Esophagus squamous epithelium (tissue), 5 donors: ENCODE measurements around the gene LUC7L. TPM values are rescaled to one million over a fixed set of nuclear protein-coding genes. Genes with fewer than 3 reads are reported as not detected.
"Not testable (repeated sequence)": the region's sequence is repeated elsewhere in the genome, so short reads cannot be mapped to it uniquely, and the experiment has no call there.

Experiments
- DNase-seq: peaks from one replicate; lab custom pipeline; 2025; lab: John Stamatoyannopoulos, UW
- H3K27ac ChIP-seq, 4 donors: fragments of 200-600 bp; sonication (generic); one replicate each; pipeline ENCODE4 v1.5.1; 2016 to 2019; ENCODE audit warnings: mild to moderate bottlenecking in 1 of 4
- H3K27me3 ChIP-seq, 4 donors: fragments of 200-600 bp; sonication (generic); 1 replicate in 3 of 4; 2 replicates in 1 of 4; pipeline versions ENCODE4 v1.5.1 to v1.6.0; 2017 to 2021; ENCODE audit warnings: antibody characterized with exemption in 1 of 4
- H3K36me3 ChIP-seq, 3 donors: fragments of 200-600 bp; sonication (generic); one replicate each; pipeline ENCODE4 v1.5.1; 2016 to 2019
- H3K4me1 ChIP-seq, 3 donors: fragments of 200-600 bp; sonication (generic); one replicate each; pipeline ENCODE4 v1.5.1; 2017 to 2019
- H3K4me3 ChIP-seq, 4 donors: fragments of 200-600 bp; sonication (generic); 1 replicate in 3 of 4; 2 replicates in 1 of 4; pipeline ENCODE4 v1.5.1; 2016 to 2019; ENCODE audit warnings: mild to moderate bottlenecking in 2 of 4, moderate library complexity in 1 of 4
- H3K9me3 ChIP-seq, 3 donors: fragments of 200-600 bp; sonication (generic); one replicate each; pipeline ENCODE4 v1.5.1; 2016 to 2019
- POLR2A ChIP-seq, 4 donors: fragments of 450-650 bp; IDR thresholded peaks; one replicate each; pipeline ENCODE4 v1.6.1; 2017; ENCODE audit warnings: antibody characterized with exemption in 4 of 4, mild to moderate bottlenecking in 4 of 4, moderate library complexity in 3 of 4
- WGBS, 2 donors: methylation state at CpG; one replicate each; pipeline ENCODE4 v1.1.5; 2018; 5-methylcytosine and 5-hydroxymethylcytosine counted together
- intact Hi-C: fragments of 100-400 bp; cut with DNase I; formaldehyde crosslinking; loops from one replicate; pipeline ENCODE4 v1.15.0; 2022
- total RNA-seq, 4 donors: library from RNA; depleted of rRNA; stranded (reverse); fragments of >200 nt; gene quantifications; one replicate each; pipeline ENCODE4 v1.1.0, GENCODE V29; 2016
- TF ChIP-seq, protein P1 (sequence below), 6 experiments: fragments of 450-650 bp in 4 of 6; fragments of 200-600 bp in 2 of 6; sonication (generic) in 2 of 6; IDR thresholded peaks; one replicate each; pipeline ENCODE4 v1.5.1; 2016 to 2019; ENCODE audit warnings: antibody characterized with exemption in 6 of 6, mild to moderate bottlenecking in 4 of 6, moderate library complexity in 4 of 6
- donor health status: DM: yes; HTN: yes; CAD: no.

Gene LUC7L
- total RNA-seq, 4 donors from 2014 or later, result 33.5 to 74.2 (median 46.5) TPM

DNA sequence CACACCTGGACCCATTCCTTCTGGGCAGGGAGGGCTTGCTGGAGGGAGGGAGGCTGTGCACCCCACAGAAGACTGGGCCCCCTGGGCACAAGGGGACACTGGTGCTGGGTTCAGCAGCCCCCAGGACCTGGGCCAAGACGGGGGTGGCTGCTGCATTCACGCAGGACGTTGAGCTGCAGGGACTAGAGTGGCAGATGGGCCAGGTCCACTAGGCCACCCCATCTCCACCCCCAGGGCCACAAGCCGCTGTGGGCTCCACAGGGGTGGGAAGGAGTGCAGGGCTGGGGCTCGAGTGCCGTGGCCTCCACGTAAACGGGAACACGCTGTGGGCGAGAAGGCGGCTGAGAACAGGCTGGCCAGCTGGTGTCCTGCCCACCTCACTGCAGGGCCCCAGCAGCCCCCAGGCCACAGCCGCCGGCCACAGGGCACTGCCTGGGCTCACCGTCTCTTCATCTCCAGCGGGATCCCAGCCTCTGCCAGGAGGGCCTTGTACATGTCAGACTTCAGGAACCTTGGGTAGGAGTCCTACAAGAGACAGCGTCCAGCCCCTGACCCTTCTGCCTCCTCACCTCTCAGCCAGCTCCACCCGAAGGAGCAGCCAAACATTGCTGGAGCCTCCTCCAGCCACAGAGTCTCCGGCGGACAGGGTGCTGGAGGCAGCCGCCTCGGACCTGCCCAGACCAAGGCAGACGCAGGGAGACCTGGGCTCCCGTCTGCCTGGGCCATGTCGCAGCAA, 40.0 kb upstream of the LUC7L start:
- Histone ChIP-seq H3K9me3 (no peaks in the 10 kb centered on the region), H3K27me3 (peaks cover 0 to 23% (median 0%) of the 10 kb centered on the region in 4 donors), H3K4me3 (no peak overlapping the region), H3K36me3 (peaks cover 2 to 14% (median 3%) of the 10 kb centered on the region in 3 donors), H3K4me1 (peaks cover 0 to 38% (median 3%) of the 10 kb centered on the region in 3 donors), H3K27ac (no peak overlapping the region)
- no peak for TF ChIP-seq POLR2A (IDR thresholded peaks at IDR 0.05)
- TF ChIP-seq, protein P1, sequence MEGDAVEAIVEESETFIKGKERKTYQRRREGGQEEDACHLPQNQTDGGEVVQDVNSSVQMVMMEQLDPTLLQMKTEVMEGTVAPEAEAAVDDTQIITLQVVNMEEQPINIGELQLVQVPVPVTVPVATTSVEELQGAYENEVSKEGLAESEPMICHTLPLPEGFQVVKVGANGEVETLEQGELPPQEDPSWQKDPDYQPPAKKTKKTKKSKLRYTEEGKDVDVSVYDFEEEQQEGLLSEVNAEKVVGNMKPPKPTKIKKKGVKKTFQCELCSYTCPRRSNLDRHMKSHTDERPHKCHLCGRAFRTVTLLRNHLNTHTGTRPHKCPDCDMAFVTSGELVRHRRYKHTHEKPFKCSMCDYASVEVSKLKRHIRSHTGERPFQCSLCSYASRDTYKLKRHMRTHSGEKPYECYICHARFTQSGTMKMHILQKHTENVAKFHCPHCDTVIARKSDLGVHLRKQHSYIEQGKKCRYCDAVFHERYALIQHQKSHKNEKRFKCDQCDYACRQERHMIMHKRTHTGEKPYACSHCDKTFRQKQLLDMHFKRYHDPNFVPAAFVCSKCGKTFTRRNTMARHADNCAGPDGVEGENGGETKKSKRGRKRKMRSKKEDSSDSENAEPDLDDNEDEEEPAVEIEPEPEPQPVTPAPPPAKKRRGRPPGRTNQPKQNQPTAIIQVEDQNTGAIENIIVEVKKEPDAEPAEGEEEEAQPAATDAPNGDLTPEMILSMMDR (IDR thresholded peaks at IDR 0.05), result no peak
- intact Hi-C loops, result no loop called here
- WGBS, 2 donors, result 90% methylated on average over 2 of the region's 24 CpGs; no CpG with 5 or more reads in 1 of the 2 donors
- no peak for DNase-seq

- no peak for TF ChIP-seq POLR2A (IDR thresholded peaks at IDR 0.05)
- TF ChIP-seq, protein P1 (IDR thresholded peaks at IDR 0.05), result no peak
- DNase-seq, result no peak
- intact Hi-C loops, result no loop called here
- peaks cover 0 to 29% (median 3%) of the 10 kb centered on the region in 3 donors for H3K4me1 ChIP-seq
- H3K27me3 ChIP-seq, result peaks cover 0 to 15% (median 0%) of the 10 kb centered on the region in 4 donors
- no peaks in the 10 kb centered on the region for H3K9me3 ChIP-seq
- H3K4me3 ChIP-seq, result no peak overlapping the region
- peaks cover 9 to 22% (median 12%) of the 10 kb centered on the region in 3 donors for H3K36me3 ChIP-seq
- H3K27ac ChIP-seq, result peak overlapping the region in 2 of 4 donors; percentile 29 to 52
- WGBS, 2 donors, result 37 to 64% methylated on average over 29 to 34 of the region's 40 CpGs
These were observed 39.1 kb upstream of the LUC7L start for GRCh38 chr16:268141-269053.

DNA sequence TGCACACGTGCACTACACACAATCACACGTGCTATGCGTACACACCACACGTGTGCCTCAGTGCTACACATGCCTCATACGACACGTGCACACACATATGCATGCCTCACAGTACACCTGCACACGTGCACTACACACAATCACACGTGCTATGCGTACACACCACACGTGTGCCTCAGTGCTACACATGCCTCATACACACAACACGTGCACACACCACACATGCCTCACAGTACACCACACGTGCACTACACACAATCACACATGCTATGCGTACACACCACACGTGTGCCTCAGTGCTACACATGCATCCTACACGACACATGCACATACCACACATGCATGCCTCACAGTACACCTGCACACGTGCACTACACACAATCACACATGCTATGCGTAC, 38.3 kb upstream of the LUC7L start:
- intact Hi-C loops, H3K9me3 ChIP-seq, H3K27ac ChIP-seq, DNase-seq, H3K27me3 ChIP-seq, H3K4me3 ChIP-seq: not testable (repeated sequence)
- WGBS, 2 donors, result 87 to 88% methylated on average over 17 of the region's 17 CpGs
- peaks cover 14 to 31% (median 14%) of the 10 kb centered on the region in 3 donors for H3K36me3 ChIP-seq
- H3K4me1 ChIP-seq, result peaks cover 0 to 26% (median 3%) of the 10 kb centered on the region in 3 donors

DNA sequence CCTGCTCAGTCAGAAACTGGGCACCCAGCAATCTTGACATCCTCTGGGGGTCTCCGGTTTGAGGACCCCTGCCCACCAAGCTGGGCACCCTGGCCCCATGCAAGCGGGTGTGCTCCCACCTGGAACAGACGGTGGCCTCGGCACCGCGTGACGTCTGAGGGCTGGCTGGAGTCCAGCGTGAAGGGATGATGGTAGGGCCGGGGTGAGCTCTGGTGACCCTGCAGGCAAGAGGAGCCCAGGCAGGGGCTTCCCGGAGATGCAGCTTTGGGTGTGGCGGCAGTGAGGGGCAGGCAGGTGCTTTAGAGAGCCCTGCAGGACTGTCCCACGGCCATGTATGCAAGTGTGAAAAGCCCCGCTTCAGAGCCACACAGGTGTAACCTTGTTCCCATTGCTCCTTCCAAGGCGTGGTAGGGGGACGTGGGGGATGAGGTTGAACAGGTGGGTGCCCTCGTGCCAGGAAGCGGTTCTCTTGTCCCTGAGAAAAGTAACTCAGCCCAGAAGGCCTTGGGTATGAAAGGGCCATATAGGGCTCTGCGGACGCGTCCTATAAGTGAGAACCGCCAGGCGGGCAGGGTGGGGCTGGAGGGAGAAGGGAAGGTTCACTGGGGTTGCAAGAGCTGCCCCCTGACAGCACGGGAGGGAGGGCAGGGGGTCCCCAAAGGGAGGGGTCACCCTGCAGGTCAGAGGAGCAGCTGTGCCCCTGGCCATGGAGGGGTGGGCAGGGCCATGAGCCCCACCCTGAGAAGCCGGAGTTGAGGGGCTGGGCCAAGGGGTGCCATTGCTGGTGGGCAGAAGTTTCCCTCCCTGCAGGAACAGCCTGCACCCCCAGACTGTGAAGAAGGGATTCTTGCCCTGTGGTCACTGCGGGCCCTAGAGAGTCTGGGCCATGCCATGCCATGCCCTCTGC, 37.3 kb upstream of the LUC7L start:
- Histone ChIP-seq H3K27me3 (peaks cover 0 to 3% (median 0%) of the 10 kb centered on the region in 4 donors), H3K9me3 (no peaks in the 10 kb centered on the region), H3K27ac (no peak overlapping the region), H3K4me1 (peaks cover 0 to 26% (median 3%) of the 10 kb centered on the region in 3 donors), H3K4me3 (no peak overlapping the region), H3K36me3 (peaks cover 17 to 41% (median 18%) of the 10 kb centered on the region in 3 donors)
- TF ChIP-seq, protein P1 (IDR thresholded peaks at IDR 0.05), result no peak
- no peak for TF ChIP-seq POLR2A (IDR thresholded peaks at IDR 0.05)
- DNase-seq, result no peak
- intact Hi-C loops, result no loop called here
- WGBS, 2 donors, result 63 to 72% methylated on average over 7 to 13 of the region's 25 CpGs

DNA sequence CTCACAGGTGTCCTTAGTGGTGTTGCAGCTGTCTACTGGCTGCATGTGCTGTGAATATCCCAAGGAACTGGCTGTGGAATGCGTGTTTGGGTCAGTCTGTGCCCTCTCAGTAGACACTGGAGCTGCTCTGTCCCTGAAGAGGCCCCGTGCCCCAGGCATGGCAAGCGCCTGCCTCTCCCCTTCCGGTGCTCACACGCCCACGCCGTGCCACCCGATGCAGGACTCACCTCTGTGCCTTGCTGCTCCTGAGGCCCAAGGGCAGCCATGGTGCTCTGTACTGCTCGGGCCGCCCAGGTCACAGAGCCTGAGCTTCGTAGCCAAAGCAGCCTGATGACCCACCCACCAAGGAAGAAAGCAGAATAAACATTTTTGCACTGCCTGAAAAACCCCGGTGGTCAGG, 36.5 kb upstream of the LUC7L start:
- Histone ChIP-seq H3K4me1 (peaks cover 0 to 26% (median 3%) of the 10 kb centered on the region in 3 donors), H3K36me3 (peaks cover 17 to 49% (median 25%) of the 10 kb centered on the region in 3 donors), H3K27ac (no peak overlapping the region), H3K4me3 (no peak overlapping the region), H3K9me3 (no peaks in the 10 kb centered on the region), H3K27me3 (no peaks in the 10 kb centered on the region)
- intact Hi-C loops, result no loop called here
- WGBS, 2 donors, result 47 to 74% methylated on average over 2 to 4 of the region's 12 CpGs
- TF ChIP-seq POLR2A (IDR thresholded peaks at IDR 0.05), result no peak
- TF ChIP-seq, protein P1 (IDR thresholded peaks at IDR 0.05), result no peak
- no peak for DNase-seq
